Mesothelial cell of epicardium (in vitro differentiated cells): ENCODE data around the gene NCBP3. TPM values are rescaled to one million over a fixed set of nuclear protein-coding genes. Genes with fewer than 3 reads are reported as not detected.

ENCODE experiments used
- DNase-seq, 2 experiments: peaks; one replicate each; pipeline ENCODE4 v3.0.0; 2021; ENCODE audit warnings: low spot score in 2 of 2; ENCODE audit not compliant: unreplicated experiment in 2 of 2
- H3K27ac Mint-ChIP-seq: 2 replicates; pipeline ENCODE4 v1.8.0; 2021; ENCODE audit warnings: mixed read lengths
- H3K27me3 Mint-ChIP-seq: 2 replicates; pipeline ENCODE4 v1.8.0; 2021; ENCODE audit warnings: low read depth, mixed read lengths
- H3K36me3 Mint-ChIP-seq: 2 replicates; pipeline ENCODE4 v1.8.0; 2021; ENCODE audit warnings: mixed read lengths
- H3K4me1 Mint-ChIP-seq: 2 replicates; pipeline ENCODE4 v1.8.0; 2021; ENCODE audit warnings: mixed read lengths
- H3K4me3 Mint-ChIP-seq: 2 replicates; pipeline ENCODE4 v1.8.0; 2021; ENCODE audit warnings: mild to moderate bottlenecking, moderate library complexity, mixed read lengths
- H3K9me3 Mint-ChIP-seq: 2 replicates; pipeline ENCODE4 v1.8.0; 2021; ENCODE audit warnings: mixed read lengths
- total RNA-seq: library from RNA; stranded (reverse); gene quantifications from 3 replicates; pipeline ENCODE4 v1.2.1, GENCODE V29; 2021
- TF ChIP-seq, protein P1 (sequence below): fragments of 200-600 bp; sonication (generic); IDR thresholded peaks from one replicate; pipeline ENCODE4 v1.5.0; 2021; ENCODE audit warnings: antibody characterized with exemption; ENCODE audit not compliant: unreplicated experiment

The NCBP3 gene
- total RNA-seq, 1 donor from 2014 or later: 97.0 TPM

- H3K27ac Mint-ChIP-seq: peak overlapping the region; percentile 61
- peaks cover 2% of the 10 kb centered on the region for H3K4me1 Mint-ChIP-seq
- H3K9me3 Mint-ChIP-seq: no peaks in the 10 kb centered on the region
- H3K27me3 Mint-ChIP-seq: no peaks in the 10 kb centered on the region
- H3K4me3 Mint-ChIP-seq: no peak overlapping the region
- H3K36me3 Mint-ChIP-seq: peaks cover 17% of the 10 kb centered on the region
- TF ChIP-seq, protein P1, sequence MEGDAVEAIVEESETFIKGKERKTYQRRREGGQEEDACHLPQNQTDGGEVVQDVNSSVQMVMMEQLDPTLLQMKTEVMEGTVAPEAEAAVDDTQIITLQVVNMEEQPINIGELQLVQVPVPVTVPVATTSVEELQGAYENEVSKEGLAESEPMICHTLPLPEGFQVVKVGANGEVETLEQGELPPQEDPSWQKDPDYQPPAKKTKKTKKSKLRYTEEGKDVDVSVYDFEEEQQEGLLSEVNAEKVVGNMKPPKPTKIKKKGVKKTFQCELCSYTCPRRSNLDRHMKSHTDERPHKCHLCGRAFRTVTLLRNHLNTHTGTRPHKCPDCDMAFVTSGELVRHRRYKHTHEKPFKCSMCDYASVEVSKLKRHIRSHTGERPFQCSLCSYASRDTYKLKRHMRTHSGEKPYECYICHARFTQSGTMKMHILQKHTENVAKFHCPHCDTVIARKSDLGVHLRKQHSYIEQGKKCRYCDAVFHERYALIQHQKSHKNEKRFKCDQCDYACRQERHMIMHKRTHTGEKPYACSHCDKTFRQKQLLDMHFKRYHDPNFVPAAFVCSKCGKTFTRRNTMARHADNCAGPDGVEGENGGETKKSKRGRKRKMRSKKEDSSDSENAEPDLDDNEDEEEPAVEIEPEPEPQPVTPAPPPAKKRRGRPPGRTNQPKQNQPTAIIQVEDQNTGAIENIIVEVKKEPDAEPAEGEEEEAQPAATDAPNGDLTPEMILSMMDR: no peak
- DNase-seq: no peak
Observed at GRCh38 chr17:3870871-3871306, 24.8 kb upstream of the NCBP3 start.

DNA sequence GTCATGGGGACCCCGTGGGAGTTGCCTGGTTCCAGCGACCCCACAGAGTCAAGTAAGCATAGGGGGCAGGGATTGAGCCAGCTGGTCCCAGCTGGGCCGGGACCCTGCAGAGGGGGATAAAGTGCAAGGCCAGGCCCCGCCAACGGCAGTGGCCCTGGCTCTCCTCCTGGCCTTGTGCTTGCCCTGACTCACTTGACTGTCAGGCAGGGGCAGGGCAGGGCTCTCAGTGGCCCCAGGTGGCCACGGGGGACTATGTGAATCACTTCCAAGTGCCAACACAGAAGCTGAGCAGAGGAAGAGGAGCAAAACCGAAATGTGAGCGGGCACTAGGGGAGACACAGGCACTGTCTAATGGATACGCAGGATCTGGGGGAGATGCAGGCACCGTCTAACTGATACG is 21.6 kb upstream of the NCBP3 start:
- DNase-seq: no peak
- H3K4me3 Mint-ChIP-seq: no peak overlapping the region
- H3K27me3 Mint-ChIP-seq: no peaks in the 10 kb centered on the region
- H3K4me1 Mint-ChIP-seq: peaks cover 2% of the 10 kb centered on the region
- H3K9me3 Mint-ChIP-seq: no peaks in the 10 kb centered on the region
- TF ChIP-seq, protein P1: no peak
- H3K36me3 Mint-ChIP-seq: peaks cover 7% of the 10 kb centered on the region
- no peak overlapping the region for H3K27ac Mint-ChIP-seq

- no peak overlapping the region for H3K27ac Mint-ChIP-seq
- H3K36me3 Mint-ChIP-seq: peaks cover 7% of the 10 kb centered on the region
- H3K9me3 Mint-ChIP-seq: no peaks in the 10 kb centered on the region
- no peak overlapping the region for H3K4me3 Mint-ChIP-seq
- TF ChIP-seq, protein P1: no peak
- peaks cover 2% of the 10 kb centered on the region for H3K4me1 Mint-ChIP-seq
- DNase-seq: no peak
- no peaks in the 10 kb centered on the region for H3K27me3 Mint-ChIP-seq
Observed at GRCh38 chr17:3867106-3867505, 21.1 kb upstream of the NCBP3 start.

DNA sequence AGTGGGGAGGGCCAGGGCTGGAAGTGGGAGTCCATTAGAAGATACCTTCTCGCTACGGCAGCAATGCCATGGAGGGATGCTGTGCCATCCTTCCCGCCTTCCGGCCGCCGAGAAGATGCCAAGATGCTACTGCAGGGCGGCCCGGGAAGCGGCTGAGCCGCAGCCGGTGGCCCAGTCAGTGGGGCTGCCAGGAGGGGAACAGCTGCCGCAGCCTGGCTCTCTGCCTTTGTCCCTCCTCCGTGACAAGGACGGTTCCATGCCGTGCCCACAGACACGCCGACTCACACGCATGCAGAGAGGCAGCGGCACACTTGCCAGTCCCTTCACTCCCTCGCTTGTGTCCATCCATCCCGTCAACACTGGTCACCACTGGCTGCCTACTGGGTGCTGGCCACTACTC is 20.2 kb upstream of the NCBP3 start:
- Mint-ChIP-seq H3K4me1 (peaks cover 2% of the 10 kb centered on the region), H3K27me3 (no peaks in the 10 kb centered on the region), H3K4me3 (no peak overlapping the region), H3K9me3 (no peaks in the 10 kb centered on the region), H3K27ac (no peak overlapping the region), H3K36me3 (peaks cover 8% of the 10 kb centered on the region)
- TF ChIP-seq, protein P1: no peak
- no peak for DNase-seq

DNA sequence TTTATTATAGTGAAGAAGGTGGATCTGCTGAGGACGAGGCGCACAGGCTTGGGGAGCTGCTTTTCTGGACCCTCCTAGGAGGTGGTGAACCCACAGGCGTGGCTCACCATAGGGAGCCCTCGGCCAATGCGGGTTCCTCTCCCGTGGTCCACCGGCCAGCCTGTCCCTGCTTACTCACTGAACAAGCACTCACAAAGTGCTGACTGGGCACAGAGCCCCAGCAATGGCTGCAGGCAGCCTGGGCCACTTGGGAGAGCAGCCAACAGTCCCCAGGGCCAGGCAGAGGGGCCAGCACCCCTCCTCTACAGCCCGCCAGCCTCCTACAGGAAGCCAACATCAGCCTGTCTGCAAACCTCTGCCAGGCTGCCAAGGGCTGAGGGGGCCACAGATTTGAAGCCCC is 19.1 kb upstream of the NCBP3 start:
- Mint-ChIP-seq H3K4me3 (no peak overlapping the region), H3K27ac (no peak overlapping the region), H3K36me3 (peaks cover 3% of the 10 kb centered on the region), H3K4me1 (no peaks in the 10 kb centered on the region), H3K27me3 (no peaks in the 10 kb centered on the region), H3K9me3 (no peaks in the 10 kb centered on the region)
- no peak for DNase-seq
- TF ChIP-seq, protein P1: no peak

GRCh38 chr17:3864534-3864933 is 18.5 kb upstream of the NCBP3 start:
- Mint-ChIP-seq H3K4me1 (no peaks in the 10 kb centered on the region), H3K27ac (no peak overlapping the region), H3K27me3 (no peaks in the 10 kb centered on the region), H3K4me3 (no peak overlapping the region), H3K36me3 (peaks cover 2% of the 10 kb centered on the region), H3K9me3 (no peaks in the 10 kb centered on the region)
- TF ChIP-seq, protein P1: no peak
- no peak for DNase-seq
